ENCODE results near the gene HOXA11. TPM values are rescaled to one million over a fixed set of nuclear protein-coding genes. Genes with fewer than 3 reads are reported as not detected.

The HOXA11 gene
- total and polyA plus RNA-seq, 10 of the 15 experiments (the other 5 are each of a cell fraction or from before 2014, with no cell fraction given) = not detected

- Histone ChIP-seq H3K4me1 (ENCODE audit: control insufficient read depth, insufficient read depth, low read length) (no peaks in the 10 kb centered on the region; the same call in 1 of the 2 replicates), H3K79me2 (ENCODE audit: control insufficient read depth, insufficient read depth, low read length) (no peaks in the 10 kb centered on the region), H3K9me3 (replicated peaks; ENCODE audit: control insufficient read depth, insufficient read depth, low read length) (no peaks in the 10 kb centered on the region; the same call in 2 of the 3 replicates), H3K4me3 (no peak overlapping the region), H4K20me1 (ENCODE audit: control insufficient read depth, insufficient read depth) (no peaks in the 10 kb centered on the region), H3K36me3 (ENCODE audit: control insufficient read depth in 2 of 2, insufficient read depth in 2 of 2, low read length in 1 of 2) (no peaks in the 10 kb centered on the region), H3K4me2 (ENCODE audit: control insufficient read depth, insufficient read depth) (no peak overlapping the region), H3K9ac (ENCODE audit: control insufficient read depth, insufficient read depth, low read length) (no peak overlapping the region), H3K27me3 (replicated peaks in 1 of 2; ENCODE audit: control insufficient read depth in 2 of 2, insufficient read depth in 2 of 2, low read length in 1 of 2) (peaks cover 26 to 51% of the 10 kb centered on the region in 2 experiments), H3K27ac (ENCODE audit: control insufficient read depth, insufficient read depth) (no peak overlapping the region), H2AFZ (ENCODE audit: control insufficient read depth, low read depth, low read length) (no peak overlapping the region)
- TF ChIP-seq PML (IDR thresholded peaks at IDR 0.05; ENCODE audit: low read length) (no peak), ZNF24 (IDR thresholded peaks at IDR 0.05) (no peak), CEBPB (IDR thresholded peaks at IDR 0.05; ENCODE audit: borderline replicate concordance in 1 of 2, low read depth in 2 of 2, low read length in 2 of 2) (no peak), RCOR1 (conservative IDR thresholded peaks at IDR 0.05; ENCODE audit: low read depth, low read length) (no peak), TCF7 (IDR thresholded peaks at IDR 0.05; ENCODE audit: borderline replicate concordance) (no peak), CTCF (IDR thresholded peaks at IDR 0.05 in 2 of 3, conservative IDR thresholded peaks at IDR 0.05 in 1 of 3; ENCODE audit: control insufficient read depth in 2 of 3, extremely low read depth in 1 of 3, insufficient read depth in 1 of 3, low read depth in 3 of 3, low read length in 3 of 3) (no peak), MAX (IDR thresholded peaks at IDR 0.05; ENCODE audit: low read depth, low read length) (no peak)
- SMC1A ChIA-PET (ENCODE audit: uncharacterized antibody, unreplicated experiment) = no interaction called here
- FAIRE-seq = no peak
- no peak for ATAC-seq
- DNase-seq (ENCODE audit: low read depth, low spot score) = no peak
- intact Hi-C loops (cut with micrococcal nuclease; ENCODE audit: unreplicated experiment) (no loop called here), in situ Hi-C loops (cut with MboI) (loop anchor here (5.0 kb wide), 1 partner anchor 718 kb away; no protein-coding TSS in a partner anchor)
- CTCF ChIA-PET = interaction anchor here (0.6 to 1.8 kb wide), 2 partner anchors 8 to 83 kb away, joined by 3 to 8 read pairs; no protein-coding TSS in a partner anchor
- RAD21 ChIA-PET (ENCODE audit: unreplicated experiment) = interaction anchor here (0.6 kb wide), 1 partner anchor 818 kb away, joined by 3 read pairs; no protein-coding TSS in a partner anchor
- no TSS peak for BruUV-seq (replicated peaks)
- POLR2A ChIA-PET = interaction anchor here (0.6 kb wide), 1 partner anchor 893 kb away, joined by 4 read pairs; no protein-coding TSS in a partner anchor
- WGBS (ENCODE audit: insufficient coverage, insufficient replicate concordance, low lambda C conversion rate, missing lambda C conversion rate) = 44% methylated on average over 4 of the region's 4 CpGs
These were observed 19.0 kb upstream of the HOXA11 start for GRCh38 chr7:27203964-27204594.
